Nucleus accumbens (tissue), 56 donors: ENCODE measurements around the gene SLC5A10.

ENCODE experiments used
- DNase-seq, 56 donors: peaks; one replicate each; lab custom pipeline; 2025; lab: John Stamatoyannopoulos, UW

Gene SLC5A10

GRCh38 chr17:19000531-19001325 is 48.8 kb downstream of the SLC5A10 start:
- no peak for DNase-seq

GRCh38 chr17:19001907-19002590 is 50.1 kb downstream of the SLC5A10 start:
- DNase-seq = no peak

- no peak for DNase-seq
Observed at GRCh38 chr17:19002805-19003542, 51.0 kb downstream of the SLC5A10 start.

- DNase-seq = peak in 1 of 56 donors; percentile 37
Observed at GRCh38 chr17:19003543-19004420, 51.8 kb downstream of the SLC5A10 start.

GRCh38 chr17:19004421-19005136 is 52.6 kb downstream of the SLC5A10 start, which contains the start of gene FAM83G:
Gene FAM83G, minus strand, starts transcription at chr17:19004764. Its CDS starts 723 bp downstream, at chr17:19004041.
- DNase-seq = peak in 23 of 56 donors; percentile 2 to 69 (median 22)

GRCh38 chr17:19005137-19005773 is 53.3 kb downstream of the SLC5A10 start:
- no peak for DNase-seq

GRCh38 chr17:19005789-19006430 is 53.9 kb downstream of the SLC5A10 start:
- DNase-seq = no peak

- no peak for DNase-seq
Observed at GRCh38 chr17:19006698-19007097, 54.7 kb downstream of the SLC5A10 start.

GRCh38 chr17:19009970-19010369 is 58.0 kb downstream of the SLC5A10 start:
- no peak for DNase-seq

GRCh38 chr17:19010729-19011505 is 59.0 kb downstream of the SLC5A10 start:
- DNase-seq = no peak

- no peak for DNase-seq
Observed at GRCh38 chr17:19011581-19011980, 59.6 kb downstream of the SLC5A10 start.

- DNase-seq = no peak
Observed at GRCh38 chr17:19012171-19013080, 60.5 kb downstream of the SLC5A10 start.

GRCh38 chr17:19013226-19013625 is 61.3 kb downstream of the SLC5A10 start:
- no peak for DNase-seq

- DNase-seq = no peak
Observed at GRCh38 chr17:19013806-19014627, 62.1 kb downstream of the SLC5A10 start.

GRCh38 chr17:19014628-19015215 is 62.8 kb downstream of the SLC5A10 start:
- DNase-seq = no peak
